ENCODE results near the gene LCK.

LCK gene

DNA sequence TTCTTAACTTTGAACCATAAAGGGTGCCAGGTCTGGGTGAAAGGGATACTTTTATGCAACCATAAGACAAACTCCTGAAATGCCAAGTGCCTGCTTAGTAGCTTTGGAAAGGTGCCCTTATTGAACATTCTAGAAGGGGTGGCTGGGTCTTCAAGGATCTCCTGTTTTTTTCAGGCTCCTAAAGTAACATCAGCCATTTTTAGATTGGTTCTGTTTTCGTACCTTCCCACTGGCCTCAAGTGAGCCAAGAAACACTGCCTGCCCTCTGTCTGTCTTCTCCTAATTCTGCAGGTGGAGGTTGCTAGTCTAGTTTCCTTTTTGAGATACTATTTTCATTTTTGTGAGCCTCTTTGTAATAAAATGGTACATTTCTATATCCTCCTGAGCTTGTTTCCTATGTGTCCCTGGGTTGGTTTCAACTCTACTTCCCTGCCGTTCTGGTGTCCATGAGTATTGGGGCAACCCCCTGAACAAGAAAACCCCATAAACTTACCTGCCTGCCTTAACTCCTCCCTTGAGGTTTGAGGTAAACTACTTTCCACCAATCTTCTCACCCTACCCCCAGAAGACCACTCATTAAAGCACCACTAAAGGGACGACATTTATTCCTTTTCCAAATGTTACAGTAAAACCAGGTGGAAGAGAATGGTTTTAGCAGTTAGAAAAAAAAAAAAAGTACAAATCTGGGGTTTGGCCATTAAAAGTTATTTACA, 82.3 kb downstream of the LCK start:
- H3K9ac ChIP-seq (ENCODE audit: low read length), result peak overlapping the region; percentile 83
- H2BK120ac ChIP-seq (ENCODE audit: low read depth, low read length), result no peak overlapping the region
- H2BK12ac ChIP-seq (ENCODE audit: low read length in 2 of 2), result no peak overlapping the region
- H2AK5ac ChIP-seq (ENCODE audit: low read length, severe bottlenecking), result no peak overlapping the region
- H3K27me3 ChIP-seq (ENCODE audit: control insufficient read depth in 1 of 2, insufficient read depth in 1 of 2, low read length in 2 of 2), result no peaks in the 10 kb centered on the region
- no peak overlapping the region for H3K4ac ChIP-seq (ENCODE audit: low read depth in 1 of 2, low read length in 2 of 2)
- H3K9me3 ChIP-seq (ENCODE audit: control insufficient read depth, low read length), result no peaks in the 10 kb centered on the region
- H3K14ac ChIP-seq (ENCODE audit: low read length in 2 of 2), result no peak overlapping the region
- H3K27ac ChIP-seq (ENCODE audit: low read length, poor library complexity, severe bottlenecking), result no peak overlapping the region
- H3K18ac ChIP-seq (ENCODE audit: low read depth in 1 of 2, low read length in 2 of 2), result no peak overlapping the region
- peaks cover 53 to 62% of the 10 kb centered on the region in 2 experiments for H3K36me3 ChIP-seq (ENCODE audit: control insufficient read depth in 1 of 2, insufficient read depth in 2 of 2, low read depth in 1 of 2, low read length in 2 of 2)
- no peak overlapping the region for H2AFZ ChIP-seq (ENCODE audit: low read depth, low read length)
- no peak overlapping the region for H3K23ac ChIP-seq (ENCODE audit: low read length in 2 of 2)
- WGBS, result 95% methylated on average over 2 of the region's 3 CpGs
- H2BK5ac ChIP-seq (ENCODE audit: low read depth, low read length, poor library complexity, severe bottlenecking), result no peak overlapping the region
- H3K4me1 ChIP-seq (ENCODE audit: control insufficient read depth, insufficient read depth, low read depth, low read length), result peaks cover 42% of the 10 kb centered on the region
- no peak overlapping the region for H2BK15ac ChIP-seq (ENCODE audit: low read depth, poor library complexity, severe bottlenecking)
- H3K79me1 ChIP-seq (replicated peaks; ENCODE audit: low read length, poor library complexity, severe bottlenecking), result peaks cover 5% of the 10 kb centered on the region
- no peak for DNase-seq
- peak overlapping the region; percentile 1 for H3K4me2 ChIP-seq (ENCODE audit: low read length, poor library complexity, severe bottlenecking)
- no peak overlapping the region for H3K4me3 ChIP-seq (ENCODE audit: insufficient read depth in 1 of 2, low read depth in 1 of 2, low read length in 2 of 2)
- H4K91ac ChIP-seq (ENCODE audit: low read length), result no peak overlapping the region
- no peak overlapping the region for H4K8ac ChIP-seq (ENCODE audit: low read length)

DNA sequence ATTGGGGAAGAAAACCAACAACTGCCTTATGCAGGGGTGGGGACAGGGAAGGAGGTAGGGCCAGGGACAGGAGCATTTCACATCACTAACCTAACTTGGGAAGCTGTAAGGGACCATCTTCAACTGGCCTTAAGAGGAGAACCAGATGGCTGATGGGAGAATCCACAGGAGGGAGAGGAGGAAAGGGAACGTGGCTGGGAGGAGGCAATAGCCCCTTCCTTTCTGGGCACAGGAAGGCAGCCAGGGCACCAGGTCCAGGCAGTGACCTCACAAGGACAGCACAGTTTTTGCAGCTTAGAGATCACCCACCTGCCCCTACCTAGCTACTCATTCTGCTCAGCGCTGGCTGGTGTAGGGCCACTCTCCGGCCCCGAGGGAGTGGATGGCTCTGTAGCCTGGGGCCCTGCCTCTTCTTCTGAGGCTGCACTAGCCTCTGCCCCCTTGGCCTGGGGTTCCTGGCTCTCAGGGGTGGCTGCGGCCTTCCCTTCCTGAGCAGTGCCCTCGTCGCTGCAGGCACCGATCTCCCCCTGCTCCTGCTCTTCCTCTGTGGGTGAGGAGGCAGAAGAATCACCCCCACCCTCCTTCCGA, 83.3 kb downstream of the LCK start:
- Histone ChIP-seq H3K79me1 (replicated peaks; ENCODE audit: low read length, poor library complexity, severe bottlenecking) (peaks cover 3% of the 10 kb centered on the region), H3K18ac (ENCODE audit: low read depth in 1 of 2, low read length in 2 of 2) (peak overlapping the region in 1 of 2 experiments; percentile 37), H2BK5ac (ENCODE audit: low read depth, low read length, poor library complexity, severe bottlenecking) (no peak overlapping the region), H3K4me2 (ENCODE audit: low read length, poor library complexity, severe bottlenecking) (peak overlapping the region; percentile 71), H3K27me3 (ENCODE audit: control insufficient read depth in 1 of 2, insufficient read depth in 1 of 2, low read length in 2 of 2) (no peaks in the 10 kb centered on the region), H2BK15ac (ENCODE audit: low read depth, poor library complexity, severe bottlenecking) (no peak overlapping the region), H2BK120ac (ENCODE audit: low read depth, low read length) (no peak overlapping the region), H2AFZ (ENCODE audit: low read depth, low read length) (no peak overlapping the region), H3K23ac (ENCODE audit: low read length in 2 of 2) (peak overlapping the region in 1 of 2 experiments; percentile 63), H4K8ac (ENCODE audit: low read length) (no peak overlapping the region), H3K9me3 (ENCODE audit: control insufficient read depth, low read length) (no peaks in the 10 kb centered on the region), H3K4me1 (ENCODE audit: control insufficient read depth, insufficient read depth, low read depth, low read length) (peaks cover 50% of the 10 kb centered on the region), H3K36me3 (ENCODE audit: control insufficient read depth in 1 of 2, insufficient read depth in 2 of 2, low read depth in 1 of 2, low read length in 2 of 2) (peaks cover 46 to 52% of the 10 kb centered on the region in 2 experiments), H3K14ac (ENCODE audit: low read length in 2 of 2) (peak overlapping the region in 1 of 2 experiments; percentile 89), H4K91ac (ENCODE audit: low read length) (peak overlapping the region; percentile 34), H2AK5ac (ENCODE audit: low read length, severe bottlenecking) (no peak overlapping the region), H2BK12ac (ENCODE audit: low read length in 2 of 2) (peak overlapping the region in 1 of 2 experiments; percentile 15), H3K27ac (ENCODE audit: low read length, poor library complexity, severe bottlenecking) (peak overlapping the region; percentile 2), H3K9ac (ENCODE audit: low read length) (peak overlapping the region; percentile 83), H3K4me3 (ENCODE audit: insufficient read depth in 1 of 2, low read depth in 1 of 2, low read length in 2 of 2) (peak overlapping the region; percentile 82 to 88), H3K4ac (ENCODE audit: low read depth in 1 of 2, low read length in 2 of 2) (no peak overlapping the region)
- DNase-seq, result no peak
- WGBS, result 31% methylated on average over 8 of the region's 9 CpGs

DNA sequence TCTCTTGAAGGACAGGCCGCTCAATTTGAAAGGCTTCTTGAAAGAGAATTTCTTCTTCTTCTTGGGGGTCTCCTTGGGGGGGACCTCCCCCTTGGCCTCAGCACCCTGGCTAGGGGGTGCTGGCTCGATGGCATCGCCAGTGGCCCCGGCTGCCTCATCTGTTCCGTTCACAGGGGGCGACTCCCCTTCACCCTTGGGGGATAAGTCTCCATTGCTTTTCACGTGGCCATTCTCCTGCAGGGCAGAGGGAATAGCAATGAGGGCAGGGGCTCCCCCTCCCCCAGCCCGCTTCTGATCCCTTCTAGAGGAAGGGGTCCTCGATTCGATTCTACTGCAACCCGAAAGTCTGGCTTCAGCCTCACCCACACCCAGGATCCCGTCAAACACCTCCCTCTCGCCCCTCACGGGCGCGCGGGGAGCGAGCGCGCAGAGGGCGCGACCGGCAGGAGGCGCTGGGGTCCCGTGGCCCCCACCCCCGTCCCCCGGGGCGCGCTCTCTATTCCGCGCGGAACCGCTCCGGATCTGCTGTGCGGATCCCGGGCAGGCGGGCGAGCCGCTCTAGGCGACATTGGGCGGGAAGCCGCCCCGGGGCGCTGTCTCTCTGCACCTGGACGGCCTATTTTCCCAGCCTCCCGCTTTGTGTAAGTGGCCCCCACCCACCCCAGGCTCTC, 83.9 kb downstream of the LCK start:
- Histone ChIP-seq H2BK5ac (ENCODE audit: low read depth, low read length, poor library complexity, severe bottlenecking) (no peak overlapping the region), H2BK12ac (ENCODE audit: low read length in 2 of 2) (no peak overlapping the region), H3K79me1 (replicated peaks; ENCODE audit: low read length, poor library complexity, severe bottlenecking) (no peaks in the 10 kb centered on the region), H3K9ac (ENCODE audit: low read length) (peak overlapping the region; percentile 83), H3K27me3 (ENCODE audit: control insufficient read depth in 1 of 2, insufficient read depth in 1 of 2, low read length in 2 of 2) (no peaks in the 10 kb centered on the region), H3K4me2 (ENCODE audit: low read length, poor library complexity, severe bottlenecking) (peak overlapping the region; percentile 71), H2BK120ac (ENCODE audit: low read depth, low read length) (no peak overlapping the region), H3K4me3 (ENCODE audit: insufficient read depth in 1 of 2, low read depth in 1 of 2, low read length in 2 of 2) (peak overlapping the region; percentile 82 to 88), H3K4me1 (ENCODE audit: control insufficient read depth, insufficient read depth, low read depth, low read length) (peaks cover 54% of the 10 kb centered on the region), H4K8ac (ENCODE audit: low read length) (no peak overlapping the region), H3K4ac (ENCODE audit: low read depth in 1 of 2, low read length in 2 of 2) (peak overlapping the region in 1 of 2 experiments; percentile 55), H2AFZ (ENCODE audit: low read depth, low read length) (no peak overlapping the region), H3K9me3 (ENCODE audit: control insufficient read depth, low read length) (no peaks in the 10 kb centered on the region), H2BK15ac (ENCODE audit: low read depth, poor library complexity, severe bottlenecking) (no peak overlapping the region), H3K36me3 (ENCODE audit: control insufficient read depth in 1 of 2, insufficient read depth in 2 of 2, low read depth in 1 of 2, low read length in 2 of 2) (peaks cover 41 to 46% of the 10 kb centered on the region in 2 experiments), H2AK5ac (ENCODE audit: low read length, severe bottlenecking) (no peak overlapping the region), H3K18ac (ENCODE audit: low read depth in 1 of 2, low read length in 2 of 2) (peak overlapping the region in 1 of 2 experiments; percentile 54), H4K91ac (ENCODE audit: low read length) (no peak overlapping the region), H3K23ac (ENCODE audit: low read length in 2 of 2) (peak overlapping the region in 1 of 2 experiments; percentile 14), H3K27ac (ENCODE audit: low read length, poor library complexity, severe bottlenecking) (peak overlapping the region; percentile 2), H3K14ac (ENCODE audit: low read length in 2 of 2) (peak overlapping the region in 1 of 2 experiments; percentile 80)
- peak; percentile 51 for DNase-seq
- WGBS, result 2% methylated on average over 39 of the region's 46 CpGs

DNA sequence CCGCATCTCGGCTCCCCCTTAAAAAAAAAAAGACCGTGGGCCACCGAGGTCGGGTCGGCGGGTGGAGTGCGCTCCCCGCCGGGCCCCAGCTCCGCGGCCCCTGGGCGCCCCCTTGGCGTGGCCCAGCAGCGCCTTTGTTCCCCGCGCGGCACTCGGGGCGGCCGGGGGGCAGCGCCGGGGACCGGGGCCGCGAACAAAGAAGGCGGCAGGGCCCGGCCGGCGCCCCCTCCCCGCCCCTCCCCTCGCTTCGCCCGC, 84.4 kb downstream of the LCK start:
- DNase-seq, result no peak
- Histone ChIP-seq H3K27me3 (ENCODE audit: control insufficient read depth in 1 of 2, insufficient read depth in 1 of 2, low read length in 2 of 2) (no peaks in the 10 kb centered on the region), H2BK5ac (ENCODE audit: low read depth, low read length, poor library complexity, severe bottlenecking) (no peak overlapping the region), H3K4me2 (ENCODE audit: low read length, poor library complexity, severe bottlenecking) (peak overlapping the region; percentile 71), H3K9me3 (ENCODE audit: control insufficient read depth, low read length) (no peaks in the 10 kb centered on the region), H3K36me3 (ENCODE audit: control insufficient read depth in 1 of 2, insufficient read depth in 2 of 2, low read depth in 1 of 2, low read length in 2 of 2) (peaks cover 37 to 41% of the 10 kb centered on the region in 2 experiments), H4K8ac (ENCODE audit: low read length) (no peak overlapping the region), H2BK120ac (ENCODE audit: low read depth, low read length) (peak overlapping the region; percentile 64), H2AK5ac (ENCODE audit: low read length, severe bottlenecking) (no peak overlapping the region), H3K14ac (ENCODE audit: low read length in 2 of 2) (no peak overlapping the region), H3K18ac (ENCODE audit: low read depth in 1 of 2, low read length in 2 of 2) (peak overlapping the region in 1 of 2 experiments; percentile 54), H3K4ac (ENCODE audit: low read depth in 1 of 2, low read length in 2 of 2) (peak overlapping the region in 1 of 2 experiments; percentile 55), H3K9ac (ENCODE audit: low read length) (peak overlapping the region; percentile 83), H3K4me1 (ENCODE audit: control insufficient read depth, insufficient read depth, low read depth, low read length) (peaks cover 54% of the 10 kb centered on the region), H2BK12ac (ENCODE audit: low read length in 2 of 2) (no peak overlapping the region), H3K4me3 (ENCODE audit: insufficient read depth in 1 of 2, low read depth in 1 of 2, low read length in 2 of 2) (peak overlapping the region; percentile 82 to 88), H3K27ac (ENCODE audit: low read length, poor library complexity, severe bottlenecking) (no peak overlapping the region), H3K23ac (ENCODE audit: low read length in 2 of 2) (no peak overlapping the region), H4K91ac (ENCODE audit: low read length) (no peak overlapping the region), H3K79me1 (replicated peaks; ENCODE audit: low read length, poor library complexity, severe bottlenecking) (no peaks in the 10 kb centered on the region), H2BK15ac (ENCODE audit: low read depth, poor library complexity, severe bottlenecking) (no peak overlapping the region), H2AFZ (ENCODE audit: low read depth, low read length) (no peak overlapping the region)
- under 1% methylated on average over 31 of the region's 34 CpGs for WGBS

Measured in mesenchymal stem cell (in vitro differentiated cells and primary cell).